Cardiac muscle cell (in vitro differentiated cells and primary cell): ENCODE data around the gene TAF1. TPM values are rescaled to one million over a fixed set of nuclear protein-coding genes. Genes with fewer than 3 reads are reported as not detected.
"Not testable (repeated sequence)": the region's sequence is repeated elsewhere in the genome, so short reads cannot be mapped to it uniquely, and the experiment has no call there.

Experiments used
- DNase-seq, 2 donors: peaks; one replicate each; pipeline versions ENCODE4 v3.0.0 to v3.0.0-alpha.2; 2010 to 2017; ENCODE audit warnings: low read depth in 1 of 2, low spot score in 1 of 2
- H3K27ac ChIP-seq: fragments of 200-600 bp; sonication (generic); 2 replicates; pipeline ENCODE4 v1.5.1; 2016
- H3K27me3 ChIP-seq: fragments of 200-600 bp; sonication (generic); 2 replicates; pipeline ENCODE4 v1.6.0; 2016; ENCODE audit warnings: control low read depth
- H3K36me3 ChIP-seq: fragments of 200-600 bp; sonication (generic); 2 replicates; pipeline ENCODE4 v1.5.1; 2016; ENCODE audit warnings: control low read depth
- H3K4me1 ChIP-seq: fragments of 200-600 bp; sonication (generic); 2 replicates; pipeline ENCODE4 v1.8.1; 2017; ENCODE audit warnings: low read depth, mild to moderate bottlenecking, mixed run types
- H3K4me3 ChIP-seq: fragments of 200-600 bp; sonication (generic); 2 replicates; pipeline ENCODE4 v1.5.1; 2016; ENCODE audit warnings: mild to moderate bottlenecking
- H3K9me3 ChIP-seq: fragments of 200-600 bp; sonication (generic); 2 replicates; pipeline ENCODE4 v1.5.1; 2017; ENCODE audit warnings: low read depth, mild to moderate bottlenecking, control low read depth
- CTCF ChIP-seq: IDR thresholded peaks from 2 replicates; pipeline ENCODE4 v1.5.1; 2012; ENCODE audit warnings: low read depth, mild to moderate bottlenecking, low read length
- polyA plus RNA-seq: library from polyadenylated mRNA; unstranded; fragments of >200 nt; fragmentation: Nextera tagmentation; extraction: Ambion mirVana; gene quantifications from 2 replicates; pipeline ENCODE4 v1.2.1, GENCODE V29; 2016
- total RNA-seq: library from RNA; depleted of rRNA; stranded (reverse); fragments of >200 nt; gene quantifications from 2 replicates; pipeline ENCODE4 v1.2.3, GENCODE V29; 2016

The TAF1 gene
- total and polyA plus RNA-seq, 2 experiments from 2014 or later = 3.8 to 43.1 TPM

- Histone ChIP-seq H3K36me3 (no peaks in the 10 kb centered on the region), H3K27ac (no peak overlapping the region), H3K4me3 (no peak overlapping the region), H3K9me3 (no peaks in the 10 kb centered on the region), H3K4me1 (no peaks in the 10 kb centered on the region), H3K27me3 (no peaks in the 10 kb centered on the region)
- no peak for TF ChIP-seq CTCF
- DNase-seq = no peak
Measured at GRCh38 chrX:71326394-71326793, 39.8 kb upstream of the TAF1 start.

- not testable (repeated sequence) for H3K4me3 ChIP-seq, H3K4me1 ChIP-seq, H3K36me3 ChIP-seq, H3K27ac ChIP-seq, H3K9me3 ChIP-seq, H3K27me3 ChIP-seq
- peak in 1 of 2 donors; percentile 14 for DNase-seq
Measured at GRCh38 chrX:71349151-71349665, 16.9 kb upstream of the TAF1 start.

GRCh38 chrX:71349867-71350266 lies 16.3 kb upstream of the TAF1 start:
- not testable (repeated sequence) for H3K36me3 ChIP-seq, H3K9me3 ChIP-seq, H3K4me1 ChIP-seq, DNase-seq, H3K27me3 ChIP-seq, H3K27ac ChIP-seq, H3K4me3 ChIP-seq

- H3K4me1 ChIP-seq, H3K27me3 ChIP-seq, H3K9me3 ChIP-seq, H3K36me3 ChIP-seq, DNase-seq, H3K4me3 ChIP-seq: not testable (repeated sequence)
- H3K27ac ChIP-seq = peak overlapping the region; percentile 30
Measured at GRCh38 chrX:71352439-71352838, 13.7 kb upstream of the TAF1 start.

GRCh38 chrX:71364221-71364620 lies 1.9 kb upstream of the TAF1 start:
- no peak overlapping the region for H3K27ac ChIP-seq
- no peaks in the 10 kb centered on the region for H3K4me1 ChIP-seq
- no peak overlapping the region for H3K4me3 ChIP-seq
- no peak for TF ChIP-seq CTCF
- H3K9me3 ChIP-seq = no peaks in the 10 kb centered on the region
- DNase-seq = no peak
- H3K36me3 ChIP-seq = no peaks in the 10 kb centered on the region
- H3K27me3 ChIP-seq = no peaks in the 10 kb centered on the region

GRCh38 chrX:71365356-71365874 lies 742 bp upstream of the TAF1 start:
- DNase-seq = no peak
- Histone ChIP-seq H3K27me3 (no peaks in the 10 kb centered on the region), H3K27ac (peak overlapping the region; percentile 90), H3K9me3 (no peaks in the 10 kb centered on the region), H3K36me3 (no peaks in the 10 kb centered on the region), H3K4me1 (no peaks in the 10 kb centered on the region), H3K4me3 (peak overlapping the region; percentile 60)
- no peak for TF ChIP-seq CTCF

GRCh38 chrX:71366674-71367256 lies 608 bp downstream of the TAF1 start:
- no peaks in the 10 kb centered on the region for H3K27me3 ChIP-seq
- H3K36me3 ChIP-seq = no peaks in the 10 kb centered on the region
- peak; percentile 13 to 33 for DNase-seq
- H3K4me3 ChIP-seq = peak overlapping the region; percentile 58
- no peak for TF ChIP-seq CTCF
- peak overlapping the region; percentile 82 for H3K27ac ChIP-seq
- H3K9me3 ChIP-seq = no peaks in the 10 kb centered on the region
- H3K4me1 ChIP-seq = no peaks in the 10 kb centered on the region
